HG02763 (cell line): Measurements from ENCODE around the gene SDC3.

Experiments
- ATAC-seq: cut with Tn5 transposase; IDR thresholded peaks from one replicate; pipeline ENCODE4 v1.9.1; 2021; ENCODE audit warnings: mild to moderate bottlenecking, moderate library complexity; ENCODE audit not compliant: unreplicated experiment

Gene SDC3

DNA sequence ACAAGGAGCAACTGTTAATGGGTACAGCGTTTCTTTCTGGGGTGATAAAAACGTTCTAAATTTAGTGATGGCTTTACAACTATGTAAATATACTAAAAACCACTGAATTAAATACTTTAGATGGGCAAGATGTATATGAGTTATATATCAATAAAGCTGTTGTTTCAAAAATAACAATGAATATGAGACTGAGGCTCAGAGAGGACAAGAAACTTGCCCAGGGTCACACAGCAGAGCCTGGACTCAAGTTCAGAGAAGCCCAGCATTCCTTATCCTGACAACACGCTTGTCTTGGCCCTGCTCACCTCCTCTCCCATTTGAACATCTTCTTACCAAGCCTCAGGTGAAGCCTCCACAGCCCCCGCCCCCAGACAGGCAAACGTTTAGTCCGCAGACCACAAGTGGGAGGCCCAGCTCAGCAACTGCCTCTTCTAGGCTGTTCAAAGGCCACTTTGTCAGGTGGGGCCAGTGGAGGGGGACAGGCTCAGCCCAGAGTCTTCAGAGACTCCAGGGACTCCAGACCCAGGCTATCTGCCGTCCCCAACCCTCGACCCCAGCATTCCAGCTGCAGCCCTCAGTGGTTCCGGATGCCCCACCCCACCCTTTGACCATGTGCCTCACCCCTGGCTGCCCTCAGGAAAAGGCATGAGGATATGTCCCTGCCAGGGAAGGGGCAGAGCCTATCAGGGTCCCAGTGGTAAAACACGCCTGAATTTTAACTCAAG is 17.9 kb downstream of the SDC3 start:
- ATAC-seq = no peak

DNA sequence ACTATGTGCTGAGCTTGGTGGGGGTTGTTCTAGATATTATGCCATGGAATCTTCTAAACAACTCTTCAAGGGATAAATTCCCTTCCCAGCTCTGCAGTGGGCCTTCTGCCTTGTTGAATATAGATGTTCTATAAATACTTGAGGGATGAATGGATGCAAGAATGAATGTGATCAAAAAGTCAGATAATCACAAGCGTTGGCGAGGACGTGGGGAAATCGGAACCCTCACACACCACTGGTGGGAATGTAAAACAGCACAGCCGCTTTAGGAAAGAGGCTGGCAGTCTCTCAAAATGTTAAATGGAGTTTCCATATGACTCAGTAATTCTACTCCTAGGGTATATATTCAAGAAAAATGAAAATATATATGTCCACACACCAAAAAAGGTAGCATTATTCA is 19.0 kb downstream of the SDC3 start:
- no peak for ATAC-seq

DNA sequence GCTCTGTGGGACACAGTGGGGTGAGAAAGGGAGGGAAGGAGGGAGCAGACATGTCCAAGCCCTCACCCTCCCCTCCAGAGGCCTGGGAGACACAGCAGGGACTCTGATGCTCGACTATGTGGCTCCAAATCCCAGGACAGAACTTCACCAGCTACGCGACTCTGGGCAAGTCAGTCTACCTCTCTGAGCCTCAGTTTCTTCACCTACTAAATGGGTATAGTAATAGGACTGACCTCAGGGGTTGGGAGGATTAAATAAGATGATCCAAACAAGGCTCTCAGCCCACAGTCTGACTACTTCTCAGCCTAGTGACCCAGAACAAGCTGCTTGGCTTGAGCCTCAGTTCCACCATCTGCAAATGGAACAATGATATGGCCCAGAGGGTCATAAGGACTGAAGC is 19.6 kb downstream of the SDC3 start:
- no peak for ATAC-seq

- no peak for ATAC-seq
Observed at GRCh38 chr1:30888391-30888790, 20.2 kb downstream of the SDC3 start.

DNA sequence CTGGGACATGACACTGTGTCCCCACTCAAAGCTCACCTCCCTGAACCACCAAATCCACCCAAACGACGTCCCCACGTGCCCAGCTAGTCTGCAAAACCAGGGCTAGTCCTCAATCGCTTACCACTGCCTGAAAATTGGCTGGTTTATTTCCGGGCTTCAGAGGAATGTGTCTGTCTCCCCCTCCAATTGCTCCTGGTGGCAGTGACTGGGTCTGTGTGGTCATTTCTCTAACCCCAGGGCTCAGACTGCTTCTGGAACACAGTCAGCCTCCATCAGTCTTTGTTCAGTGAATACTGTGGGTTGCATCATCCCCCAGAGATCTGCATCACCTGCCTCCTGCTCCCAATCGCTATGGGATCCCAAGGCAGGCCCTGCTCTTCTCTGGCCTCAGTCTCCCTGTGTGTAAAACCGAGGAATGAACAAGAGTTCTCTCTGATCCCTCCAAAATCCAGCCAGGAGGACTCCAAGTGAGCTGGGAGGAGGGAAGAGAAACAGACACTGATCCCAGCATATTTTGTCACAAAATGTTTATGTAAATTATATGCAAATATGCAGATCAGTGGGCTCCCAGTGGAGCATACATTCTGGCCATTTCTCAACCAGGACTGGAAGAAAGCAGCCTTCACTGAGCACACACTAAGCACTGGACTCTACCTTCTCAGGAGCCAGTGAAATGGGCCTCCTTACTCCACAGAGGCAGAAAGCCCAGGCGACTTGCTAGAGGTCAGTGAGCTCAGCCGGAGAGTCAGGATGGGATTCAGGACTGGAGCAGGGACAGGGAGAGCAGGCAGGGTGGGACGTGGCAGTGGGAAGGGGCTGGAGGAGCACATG is 20.9 kb downstream of the SDC3 start:
- ATAC-seq = no peak

GRCh38 chr1:30886710-30887428 is 21.7 kb downstream of the SDC3 start:
- ATAC-seq = no peak

- no peak for ATAC-seq
Observed at GRCh38 chr1:30885570-30886522, 22.7 kb downstream of the SDC3 start.

GRCh38 chr1:30884723-30885122 is 23.8 kb downstream of the SDC3 start:
- no peak for ATAC-seq

GRCh38 chr1:30883389-30884172 is 25.0 kb downstream of the SDC3 start:
- ATAC-seq = no peak

- ATAC-seq = no peak
Observed at GRCh38 chr1:30882678-30883388, 25.7 kb downstream of the SDC3 start.

GRCh38 chr1:30881319-30882181 is 27.0 kb downstream of the SDC3 start:
- ATAC-seq = peak; percentile 72

DNA sequence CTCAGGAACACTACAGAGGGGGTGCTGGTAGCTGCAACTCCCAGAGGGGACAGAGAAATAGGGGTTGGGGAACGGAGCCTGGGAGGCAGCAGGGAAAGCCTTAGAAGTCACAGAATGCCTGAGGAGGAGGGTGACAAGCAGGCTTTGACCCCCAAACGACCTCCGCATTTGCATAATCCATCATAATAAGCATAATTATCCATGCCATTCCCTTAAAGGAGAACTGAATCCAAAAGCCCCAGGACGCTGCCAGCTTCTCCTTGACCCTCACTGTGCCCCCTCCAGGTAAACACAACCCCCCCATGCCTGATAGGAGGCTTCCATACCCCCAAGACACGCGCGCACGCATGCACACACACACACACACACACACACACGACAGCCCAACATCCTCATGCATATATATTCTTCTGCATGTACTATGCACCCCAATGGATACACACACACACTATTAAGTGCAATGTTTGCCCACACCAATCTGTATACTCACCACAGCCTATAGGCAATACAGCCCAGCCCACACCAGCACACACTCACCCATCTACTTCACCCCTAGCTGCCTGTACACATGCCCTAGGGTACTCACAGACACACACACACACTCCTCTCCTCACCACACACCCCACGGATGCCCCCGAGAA is 27.8 kb downstream of the SDC3 start:
- ATAC-seq = no peak

GRCh38 chr1:30879940-30880677 is 28.4 kb downstream of the SDC3 start:
- no peak for ATAC-seq

DNA sequence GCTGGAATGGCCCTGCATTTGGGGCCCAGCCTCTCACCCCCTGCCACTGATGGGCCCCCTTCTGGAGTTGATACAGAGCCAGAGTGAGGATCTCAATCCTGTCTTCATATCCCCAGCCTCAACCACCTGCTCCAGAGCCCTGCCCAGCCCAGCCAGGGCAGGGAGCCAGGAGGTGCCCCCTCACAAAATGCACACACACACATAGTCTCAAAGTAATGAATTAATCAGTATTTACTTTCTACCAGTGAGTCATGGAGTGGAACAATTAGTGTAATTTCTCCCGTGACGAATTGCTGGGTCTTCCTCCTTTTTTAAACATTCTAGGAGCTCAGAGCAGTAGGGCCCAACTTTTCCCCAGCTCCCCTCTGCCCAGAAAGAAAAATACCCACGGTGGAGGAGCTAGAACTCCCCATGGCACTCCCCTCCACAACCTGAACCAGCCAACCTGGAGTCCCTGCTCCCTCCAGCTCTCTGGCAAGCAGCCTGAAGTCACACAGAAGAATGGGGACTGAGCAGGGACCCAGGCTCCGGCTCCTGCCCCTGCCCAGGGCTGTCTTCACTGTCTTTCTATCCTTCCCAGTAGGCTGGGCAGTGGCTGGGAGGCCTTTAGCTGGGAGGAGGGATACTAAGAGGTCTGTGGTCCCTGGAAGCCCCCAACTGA is 29.3 kb downstream of the SDC3 start:
- ATAC-seq = no peak

DNA sequence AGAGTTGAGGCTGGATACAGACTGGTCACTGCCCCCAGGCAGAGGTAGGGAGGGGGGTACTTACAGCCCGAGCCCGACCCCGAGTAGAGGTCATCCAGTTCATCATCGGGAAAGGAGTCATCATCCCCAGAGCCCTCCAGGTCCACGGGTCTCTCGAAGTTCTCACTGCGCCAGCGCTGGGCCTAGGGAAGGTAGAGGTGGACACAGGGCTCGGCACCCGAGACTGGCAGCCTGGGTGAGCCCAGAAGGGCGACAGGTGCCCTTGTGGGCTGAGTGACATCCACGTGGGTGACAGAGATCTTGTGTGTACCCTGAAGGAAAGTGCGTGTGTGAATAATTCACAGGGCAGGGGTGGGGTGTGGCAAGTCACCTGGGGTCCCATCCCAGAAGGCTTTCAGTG is 30.0 kb downstream of the SDC3 start:
- ATAC-seq = no peak

- no peak for ATAC-seq
Observed at GRCh38 chr1:30878016-30878415, 30.5 kb downstream of the SDC3 start.
